Ramos (cell line): Measurements from ENCODE around the gene COBL.

Source experiments
- in situ Hi-C: fragments of 300-500 bp; cut with MboI; formaldehyde crosslinking; loops from one replicate; pipeline ENCODE4 v1.14.3; 2022; ENCODE audit warnings: low sequenced_read_pairs; ENCODE audit not compliant: unreplicated experiment

Gene COBL

DNA sequence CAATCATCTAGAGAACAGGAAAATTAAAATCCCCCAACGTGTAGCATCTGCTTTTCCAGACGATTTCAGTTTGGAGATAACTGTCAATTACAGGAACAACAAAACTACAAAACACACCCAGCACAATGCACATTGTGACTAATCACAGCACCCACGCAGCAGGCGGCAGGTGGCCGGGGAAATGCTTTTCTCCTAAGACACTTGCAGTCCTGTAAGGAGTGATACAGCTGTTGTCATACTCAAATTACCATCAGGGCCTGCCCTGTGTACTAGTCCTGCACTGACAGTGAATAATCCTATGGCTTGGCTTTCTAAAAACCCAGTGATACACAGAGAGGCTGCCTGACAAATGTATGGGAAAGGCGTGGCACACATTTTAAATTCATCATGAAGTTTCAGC, 37.8 kb downstream of the COBL start:
- in situ Hi-C loops, result no loop called here

DNA sequence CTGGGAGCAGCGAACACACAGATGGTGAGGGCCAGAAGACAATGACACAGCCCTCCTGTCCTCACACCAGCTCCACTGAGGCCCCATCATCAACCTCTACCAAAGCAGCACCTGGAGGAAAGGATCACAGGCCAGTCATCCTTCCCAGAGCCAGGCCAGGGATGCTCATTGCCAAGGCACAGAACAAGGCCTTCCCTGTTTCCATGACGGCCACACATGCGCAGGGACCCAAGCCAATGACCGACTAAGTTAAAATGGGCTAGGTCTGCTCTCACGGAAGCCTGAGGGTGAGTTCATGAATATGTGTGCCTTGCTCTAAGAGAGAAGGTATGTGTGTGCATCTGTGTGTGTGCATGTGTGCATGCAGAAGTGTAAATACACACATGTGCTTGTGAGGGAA, 39.6 kb downstream of the COBL start:
- in situ Hi-C loops, result no loop called here

GRCh38 chr7:51276091-51276605, 40.5 kb downstream of the COBL start:
- in situ Hi-C loops, result no loop called here

- in situ Hi-C loops, result no loop called here
These were observed 41.1 kb downstream of the COBL start for GRCh38 chr7:51275532-51275931.

DNA sequence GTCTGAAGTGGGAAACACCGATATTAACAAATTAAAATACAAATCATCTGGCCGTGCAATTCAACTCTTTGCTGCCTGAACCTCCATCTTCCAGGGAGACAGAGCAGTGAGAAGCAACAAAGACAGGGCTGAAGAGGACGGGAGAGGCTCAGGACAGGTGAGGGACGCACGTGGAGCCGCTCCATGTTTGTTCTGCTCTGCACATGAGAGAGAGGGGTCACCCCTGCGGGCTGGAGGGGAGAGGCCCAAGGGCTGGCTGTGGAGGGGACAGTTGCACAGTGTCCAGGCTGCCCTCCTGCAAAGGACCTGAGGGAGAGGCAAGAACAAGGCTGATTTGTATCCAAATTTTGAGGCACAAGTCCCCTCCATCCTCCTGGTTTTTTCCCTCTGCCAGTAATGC, 41.7 kb downstream of the COBL start:
- in situ Hi-C loops, result no loop called here

DNA sequence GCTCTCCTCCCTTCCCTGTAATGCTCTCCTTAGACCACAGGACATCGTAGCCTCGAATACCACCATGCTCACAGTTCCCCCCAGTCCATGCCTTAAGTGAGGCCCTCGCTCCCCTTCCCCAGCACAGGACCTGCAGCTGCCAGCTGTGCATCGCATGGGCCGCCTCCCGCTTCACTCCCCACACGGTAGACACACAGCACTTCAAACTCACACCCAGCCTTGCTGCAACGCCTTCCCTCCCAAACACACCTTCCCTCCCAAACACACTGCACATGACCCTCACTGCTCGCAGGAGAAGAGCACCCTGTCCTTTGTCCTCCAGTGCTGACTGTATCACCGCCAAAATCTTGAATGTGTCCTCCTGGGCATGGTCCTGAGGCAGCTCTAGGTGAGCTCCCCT, 42.6 kb downstream of the COBL start:
- in situ Hi-C loops, result no loop called here

GRCh38 chr7:51273360-51273759, 43.2 kb downstream of the COBL start:
- in situ Hi-C loops, result no loop called here

- in situ Hi-C loops, result no loop called here
These were observed 45.6 kb downstream of the COBL start for GRCh38 chr7:51270965-51271364.

- in situ Hi-C loops, result no loop called here
These were observed 46.7 kb downstream of the COBL start for GRCh38 chr7:51269911-51270310.

- in situ Hi-C loops, result no loop called here
These were observed 47.3 kb downstream of the COBL start for GRCh38 chr7:51269321-51269720.

- in situ Hi-C loops, result no loop called here
These were observed 47.8 kb downstream of the COBL start for GRCh38 chr7:51268859-51269258.

- in situ Hi-C loops, result no loop called here
These were observed 49.4 kb downstream of the COBL start for GRCh38 chr7:51267169-51267568.

- in situ Hi-C loops, result no loop called here
These were observed 51.3 kb downstream of the COBL start for GRCh38 chr7:51265066-51265907.

DNA sequence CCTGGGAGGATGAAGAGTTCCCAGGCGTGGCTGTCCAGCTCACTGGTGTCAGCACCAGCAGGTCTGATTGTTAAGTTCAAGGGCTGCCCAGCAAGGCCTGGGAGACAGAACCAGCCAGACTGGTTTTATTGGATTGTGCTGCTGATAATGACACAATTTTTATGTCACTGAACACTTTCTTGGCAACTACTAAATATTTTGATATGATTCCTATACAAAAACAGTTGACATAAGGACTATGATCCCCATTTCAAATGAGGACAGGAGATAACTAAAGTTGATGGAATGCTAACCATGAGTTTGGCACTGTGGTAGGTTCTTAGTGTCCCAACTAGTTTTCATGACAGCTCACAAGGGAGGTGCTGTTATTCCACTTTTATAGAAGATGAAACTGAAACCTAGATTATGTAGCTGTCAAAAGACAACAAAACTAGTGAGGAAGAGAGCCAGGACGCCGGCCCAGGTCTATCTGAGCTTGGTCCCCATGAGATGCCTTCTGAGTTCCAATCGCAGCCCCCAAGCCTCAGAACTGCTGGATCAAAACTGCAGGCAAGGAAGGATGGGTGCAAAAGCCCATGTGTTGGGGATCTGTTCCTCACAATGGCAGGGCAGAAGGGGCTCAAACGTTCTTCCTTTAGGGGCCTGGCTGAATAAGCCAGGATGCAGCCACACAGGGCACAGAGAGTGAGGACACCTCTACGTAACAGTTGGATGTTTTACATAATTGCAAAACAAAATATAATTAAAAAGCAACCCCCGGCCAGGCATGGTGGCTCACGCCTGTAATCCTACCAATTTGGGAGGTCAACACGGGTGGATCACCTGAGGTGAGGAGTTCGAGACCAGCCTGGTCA, 52.8 kb downstream of the COBL start:
- in situ Hi-C loops, result no loop called here

DNA sequence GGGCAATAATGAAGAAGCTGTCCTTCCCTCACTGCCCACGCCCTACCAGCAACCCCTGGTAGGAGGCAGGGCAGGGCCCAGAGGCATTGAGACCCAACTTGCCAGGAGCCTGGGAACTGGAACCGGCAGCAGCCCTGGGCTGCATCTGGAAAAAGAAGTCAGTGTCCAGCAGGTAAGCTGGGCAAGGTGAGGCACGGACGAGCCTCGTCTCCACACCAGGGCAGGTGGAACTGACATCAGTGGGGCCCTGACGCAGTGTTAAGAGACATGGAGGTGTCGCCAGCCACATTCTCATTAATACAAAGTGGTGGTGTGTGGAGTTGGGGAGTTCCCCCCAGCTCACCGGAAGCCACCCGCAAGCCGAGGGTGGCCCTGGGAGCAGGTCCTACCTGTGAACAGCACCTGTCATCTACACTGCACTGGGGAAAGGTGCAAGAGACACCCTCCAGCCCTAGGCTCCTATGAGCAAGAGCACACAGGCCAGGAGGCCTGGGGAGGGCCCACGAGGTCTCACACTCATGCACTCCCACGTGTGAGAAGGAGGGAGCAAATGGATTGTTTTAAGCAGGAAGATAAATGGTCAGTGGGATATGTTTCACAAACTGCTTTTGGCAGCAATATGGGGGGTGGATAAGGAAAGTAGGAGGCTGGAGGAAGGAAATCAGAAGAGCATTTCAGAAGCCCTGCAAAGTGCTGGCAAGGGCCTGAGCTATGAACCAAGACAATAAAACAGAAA, 53.6 kb downstream of the COBL start:
- in situ Hi-C loops, result no loop called here

- in situ Hi-C loops, result no loop called here
These were observed 54.4 kb downstream of the COBL start for GRCh38 chr7:51261950-51262795.

GRCh38 chr7:51261117-51261835, 55.3 kb downstream of the COBL start:
- in situ Hi-C loops, result no loop called here

DNA sequence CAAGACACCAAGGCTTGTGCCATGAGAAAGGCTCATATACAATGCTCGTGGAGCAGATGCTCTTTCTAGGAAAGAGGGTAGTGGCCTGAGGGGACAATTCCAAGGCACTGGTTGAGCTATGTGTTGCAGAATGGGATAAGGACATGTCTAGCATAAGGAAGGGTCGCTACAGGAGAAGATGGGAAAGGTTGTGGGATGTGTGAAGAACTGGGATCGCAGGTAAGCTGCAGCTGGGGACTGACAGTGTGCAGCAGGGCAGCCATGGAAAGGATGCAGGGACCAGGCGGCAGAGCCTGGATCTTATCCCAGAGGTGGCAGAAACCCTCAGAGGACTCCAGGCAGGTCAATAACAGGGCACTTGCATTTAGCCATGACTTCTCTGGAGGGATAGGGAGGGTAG, 56.1 kb downstream of the COBL start:
- in situ Hi-C loops, result no loop called here

- in situ Hi-C loops, result no loop called here
These were observed 56.8 kb downstream of the COBL start for GRCh38 chr7:51259766-51260165.
